K562 (cell line): ENCODE measurements around the gene MYH15. TPM values are rescaled to one million over a fixed set of nuclear protein-coding genes. Genes with fewer than 3 reads are reported as not detected.

ENCODE experiments used
- ATAC-seq: fragments of 200-7000 bp; cut with Tn5 transposase; 3 replicates; pipeline ENCODE4 v1.9.1; 2020; ENCODE audit warnings: moderate library complexity
- BruUV-seq: library from RNA; stranded (reverse); fragments of 400-500 nt; replicated peaks from 2 replicates; lab custom pipeline; 2021; lab: Mats Ljungman, UMichigan
- CTCF ChIA-PET: fragments of 300-600 bp; formaldehyde crosslinking; extraction: SDS; loops from one replicate; lab custom pipeline; 2021; ENCODE audit warnings: low intra/inter-chr PET ratio; lab: Yijun Ruan, JAX
- POLR2A ChIA-PET: fragments of 300-600, 350-650 bp; sonication (Branson Sonifier 250); formaldehyde crosslinking; extraction: SDS; loops from one replicate; lab custom pipeline; 2021; ENCODE audit warnings: antibody characterized with exemption, inconsistent platforms; lab: Yijun Ruan, JAX
- DNase-seq, 4 experiments: peaks; one replicate each; pipeline versions ENCODE4 v3.0.0 to v3.0.0-alpha.2; 2011 to 2018; ENCODE audit warnings: low spot score in 3 of 4, mixed read lengths in 3 of 4; ENCODE audit errors: extremely low read depth in 1 of 4
- FAIRE-seq: peaks from 2 replicates; lab custom pipeline; 2011; peaks lifted over from hg19 to GRCh38; lab: Jason Lieb, UNC
- H2AFZ ChIP-seq: 2 replicates; pipeline ENCODE4 v1.6.0; 2011; ENCODE audit warnings: low read depth, low read length, control low read depth, inconsistent platforms
- H3K27ac ChIP-seq: fragments of 200-600 bp; 3 replicates; pipeline ENCODE4 v1.8.0; 2011; ENCODE audit warnings: low read depth, mild to moderate bottlenecking, control low read depth, inconsistent platforms, low read length, moderate library complexity, mixed read lengths; ENCODE audit errors: extremely low read depth
- H3K27me3 ChIP-seq, 2 experiments: fragments of 300-600 bp in 1 of 2; 2 replicates in 1 of 2; 3 replicates in 1 of 2; pipeline versions ENCODE4 v1.6.0 to v1.8.0; 2011; ENCODE audit warnings: inconsistent platforms in 2 of 2, low read length in 2 of 2, mild to moderate bottlenecking in 1 of 2, mixed read lengths in 1 of 2, moderate library complexity in 1 of 2; ENCODE audit not compliant: control insufficient read depth in 2 of 2, insufficient read depth in 2 of 2
- H3K36me3 ChIP-seq: fragments of 300-600 bp; 3 replicates; pipeline ENCODE4 v1.8.0; 2011; ENCODE audit warnings: mild to moderate bottlenecking, low read length, inconsistent platforms; ENCODE audit not compliant: control insufficient read depth, insufficient read depth
- H3K4me1 ChIP-seq, 2 experiments: fragments of 200-600 bp in 1 of 2; replicated peaks in 1 of 2; 2 replicates in 1 of 2; 3 replicates in 1 of 2; pipeline versions ENCODE4 v1.5.1 to v1.8.0; 2011; ENCODE audit warnings: inconsistent platforms in 2 of 2, low read length in 2 of 2, mild to moderate bottlenecking in 1 of 2, mixed read lengths in 1 of 2, moderate library complexity in 1 of 2; ENCODE audit not compliant: control insufficient read depth in 2 of 2, insufficient read depth in 2 of 2
- H3K4me2 ChIP-seq: 2 replicates; pipeline ENCODE4 v1.6.1; 2011; ENCODE audit warnings: low read length, control low read depth, inconsistent platforms, mixed read lengths; ENCODE audit not compliant: insufficient read depth
- H3K4me3 ChIP-seq: fragments of 200-600 bp; sonication (generic), shearing (Covaris generic); 2 replicates; pipeline ENCODE4 v1.5.1; 2016; ENCODE audit warnings: control low read depth, inconsistent platforms
- H3K79me2 ChIP-seq: fragments of 200-600 bp; 3 replicates; pipeline ENCODE4 v1.8.0; 2011; ENCODE audit warnings: low read length, inconsistent platforms; ENCODE audit not compliant: control insufficient read depth, insufficient read depth
- H3K9ac ChIP-seq, 2 experiments: 2 replicates each; pipeline versions ENCODE4 v1.6.0 to v1.6.1; 2011; ENCODE audit warnings: low read depth in 2 of 2, low read length in 2 of 2, control low read depth in 1 of 2, inconsistent platforms in 1 of 2, mild to moderate bottlenecking in 1 of 2, mixed read lengths in 1 of 2; ENCODE audit not compliant: insufficient read depth in 1 of 2
- H3K9me1 ChIP-seq: one replicate; pipeline ENCODE4 v1.6.0; 2011; ENCODE audit warnings: inconsistent platforms, mild to moderate bottlenecking, low read length, moderate library complexity; ENCODE audit not compliant: control insufficient read depth, insufficient read depth
- H3K9me3 ChIP-seq: replicated peaks from 2 replicates; pipeline ENCODE4 v1.5.1; 2011; ENCODE audit warnings: low read depth, low read length, inconsistent platforms; ENCODE audit not compliant: control insufficient read depth, insufficient read depth
- H4K20me1 ChIP-seq: replicated peaks from 2 replicates; pipeline ENCODE4 v1.6.1; 2011; ENCODE audit warnings: low read length, inconsistent platforms, mixed read lengths; ENCODE audit not compliant: control insufficient read depth, insufficient read depth
- HNRNPUL1 ChIP-seq: fragments of 200-400 bp; formaldehyde crosslinking; IDR thresholded peaks from 2 replicates; pipeline ENCODE4 v1.6.1; 2017; ENCODE audit warnings: low read length
- NR0B1 ChIP-seq: fragments of 450-650 bp; IDR thresholded peaks from one replicate; pipeline ENCODE4 v1.6.1; 2018; ENCODE audit warnings: mild to moderate bottlenecking, moderate library complexity; ENCODE audit not compliant: partially characterized antibody
- RBM25 ChIP-seq: fragments of 200-400 bp; formaldehyde crosslinking; IDR thresholded peaks from 2 replicates; pipeline ENCODE4 v1.6.1; 2018; ENCODE audit warnings: low read length, low read depth, moderate library complexity; ENCODE audit not compliant: severe bottlenecking
- RCOR1 ChIP-seq, 2 experiments: IDR thresholded peaks; 2 replicates each; pipeline ENCODE4 v1.6.1; 2012; ENCODE audit warnings: low read depth in 2 of 2, low read length in 2 of 2, borderline replicate concordance in 1 of 2, improper control_type of control experiment in 1 of 2
- SMAD2 ChIP-seq: fragments of 150-350 bp; IDR thresholded peaks from 2 replicates; pipeline ENCODE4 v1.6.1; 2014; ENCODE audit warnings: low read depth, mild to moderate bottlenecking, low read length
- WGBS: fragments of 100-300 bp; shearing (Covaris generic); methylation state at CpG from one replicate; pipeline ENCODE4 v1.1.6; 2016; ENCODE audit warnings: low coverage, mixed read lengths; ENCODE audit not compliant: insufficient coverage; ENCODE audit errors: missing lambda C conversion rate; 5-methylcytosine and 5-hydroxymethylcytosine counted together
- in situ Hi-C: fragments of 300-500 bp; cut with MboI; formaldehyde crosslinking; loops from 4 replicates; pipeline ENCODE4 v1.15.0; 2018; ENCODE audit warnings: inconsistent platforms, mixed read lengths
- intact Hi-C: fragments of 100-400 bp; cut with micrococcal nuclease; formaldehyde crosslinking; loops from 2 replicates; pipeline ENCODE4 v1.14.2; 2022
- polyA plus RNA-seq, 8 experiments: library from polyadenylated mRNA; depleted of rRNA in 4 of 8; stranded (reverse) in 5 of 8; unstranded in 3 of 8; fragments of >200 nt; fragmentation: Nextera tagmentation in 2 of 8; fragmentation: Illumina TruSeq in 1 of 8; extraction: Ambion mirVana in 2 of 8; extraction: Trizol in 1 of 8; gene quantifications; 2 replicates each; pipeline versions ENCODE4 v1.2.1 to v1.2.3, GENCODE V29; 2011 to 2014; ENCODE audit warnings: inconsistent platforms in 1 of 8, missing spikeins in 1 of 8
- total RNA-seq, 7 experiments: library from RNA; depleted of rRNA in 6 of 7; stranded (reverse); fragments of >200 nt in 6 of 7; fragmentation: Illumina TruSeq in 2 of 7; extraction: Trizol in 2 of 7; gene quantifications; 2 replicates each; pipeline versions ENCODE4 v1.2.1 to v1.2.3, GENCODE V29; 2011 to 2021; ENCODE audit warnings: low replicate concordance in 1 of 7
- TF ChIP-seq, protein P1 (sequence below), 2 experiments: fragments of 450-650 bp; IDR thresholded peaks; 2 replicates each; pipeline ENCODE4 v1.6.1; 2016
- TF ChIP-seq, protein P2 (sequence below): fragments of 450-650 bp; IDR thresholded peaks from 2 replicates; pipeline ENCODE4 v1.6.1; 2016; ENCODE audit warnings: low read depth
- TF ChIP-seq, protein P3 (sequence below): fragments of 250-450 bp; sonication (Bioruptor Pico); IDR thresholded peaks from 2 replicates; pipeline ENCODE4 v1.8.0; 2021; ENCODE audit warnings: moderate library complexity, mild to moderate bottlenecking, inconsistent platforms

Gene MYH15
- total and polyA plus RNA-seq, 9 of the 15 experiments (the other 6 are each of a cell fraction or from before 2014, with no cell fraction given), result 0.03 to 0.29 (median 0.12) TPM

DNA sequence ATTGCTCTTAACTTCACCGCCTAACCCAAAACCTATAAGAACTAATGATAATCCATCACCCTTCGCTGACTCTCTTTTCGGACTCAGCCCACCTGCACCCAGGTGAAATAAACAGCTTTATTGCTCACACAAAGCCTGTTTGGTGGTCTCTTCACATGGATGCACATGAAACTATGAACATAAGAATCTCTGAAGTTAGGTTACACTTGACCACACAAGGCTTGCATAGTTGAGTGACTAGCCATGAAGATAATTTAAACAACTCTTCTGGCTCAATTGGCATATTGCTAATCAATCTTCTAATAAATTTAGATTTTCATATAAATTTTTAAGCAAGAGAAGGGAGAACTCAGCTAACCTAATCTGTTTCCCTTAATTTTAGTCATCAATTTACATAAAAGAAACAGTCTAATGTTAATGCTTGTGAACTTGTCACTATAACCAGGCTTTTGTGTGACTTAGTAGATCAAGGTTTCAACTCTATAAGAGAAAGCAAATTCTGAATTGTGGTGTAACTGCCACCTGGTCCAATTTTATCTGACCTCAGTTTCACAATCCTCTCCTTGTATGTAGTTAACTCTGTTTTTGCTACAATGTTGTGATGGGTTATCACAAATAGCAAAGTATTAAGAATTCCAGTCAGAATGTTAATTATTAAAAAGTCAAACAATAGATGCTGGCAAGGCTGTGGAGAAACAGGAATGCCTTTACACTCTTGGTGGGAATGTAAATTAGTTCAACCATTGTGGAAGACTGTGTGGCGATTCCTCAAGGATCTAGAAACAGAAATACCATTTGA, 132.0 kb downstream of the MYH15 start:
- Histone ChIP-seq H3K4me1 (no peaks in the 10 kb centered on the region), H3K4me3 (no peak overlapping the region), H3K27me3 (no peaks in the 10 kb centered on the region), H2AFZ (no peak overlapping the region), H3K9me1 (no peaks in the 10 kb centered on the region), H3K9me3 (no peaks in the 10 kb centered on the region), H3K27ac (no peak overlapping the region), H3K4me2 (no peak overlapping the region), H3K9ac (no peak overlapping the region), H4K20me1 (no peaks in the 10 kb centered on the region), H3K79me2 (no peaks in the 10 kb centered on the region), H3K36me3 (no peaks in the 10 kb centered on the region)
- intact Hi-C loops, result no loop called here
- in situ Hi-C loops, result no loop called here
- ChIA-PET CTCF (no interaction called here), POLR2A (no interaction called here)
- FAIRE-seq (no peak), DNase-seq (no peak), ATAC-seq (no peak)
- no TSS peak for BruUV-seq
- WGBS, result 0% methylated on average over 1 of the region's 4 CpGs
- TF ChIP-seq HNRNPUL1 (no peak), RCOR1 (IDR thresholded peaks at IDR 0.05; ENCODE audit: borderline replicate concordance in 1 of 2, low read depth in 2 of 2, low read length in 2 of 2) (no peak), NR0B1 (no peak), SMAD2 (no peak), RBM25 (no peak)
- TF ChIP-seq, protein P1, sequence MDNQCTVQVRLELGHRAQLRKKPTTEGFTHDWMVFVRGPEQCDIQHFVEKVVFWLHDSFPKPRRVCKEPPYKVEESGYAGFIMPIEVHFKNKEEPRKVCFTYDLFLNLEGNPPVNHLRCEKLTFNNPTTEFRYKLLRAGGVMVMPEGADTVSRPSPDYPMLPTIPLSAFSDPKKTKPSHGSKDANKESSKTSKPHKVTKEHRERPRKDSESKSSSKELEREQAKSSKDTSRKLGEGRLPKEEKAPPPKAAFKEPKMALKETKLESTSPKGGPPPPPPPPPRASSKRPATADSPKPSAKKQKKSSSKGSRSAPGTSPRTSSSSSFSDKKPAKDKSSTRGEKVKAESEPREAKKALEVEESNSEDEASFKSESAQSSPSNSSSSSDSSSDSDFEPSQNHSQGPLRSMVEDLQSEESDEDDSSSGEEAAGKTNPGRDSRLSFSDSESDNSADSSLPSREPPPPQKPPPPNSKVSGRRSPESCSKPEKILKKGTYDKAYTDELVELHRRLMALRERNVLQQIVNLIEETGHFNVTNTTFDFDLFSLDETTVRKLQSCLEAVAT (IDR thresholded peaks at IDR 0.05), result no peak
- TF ChIP-seq, protein P2, sequence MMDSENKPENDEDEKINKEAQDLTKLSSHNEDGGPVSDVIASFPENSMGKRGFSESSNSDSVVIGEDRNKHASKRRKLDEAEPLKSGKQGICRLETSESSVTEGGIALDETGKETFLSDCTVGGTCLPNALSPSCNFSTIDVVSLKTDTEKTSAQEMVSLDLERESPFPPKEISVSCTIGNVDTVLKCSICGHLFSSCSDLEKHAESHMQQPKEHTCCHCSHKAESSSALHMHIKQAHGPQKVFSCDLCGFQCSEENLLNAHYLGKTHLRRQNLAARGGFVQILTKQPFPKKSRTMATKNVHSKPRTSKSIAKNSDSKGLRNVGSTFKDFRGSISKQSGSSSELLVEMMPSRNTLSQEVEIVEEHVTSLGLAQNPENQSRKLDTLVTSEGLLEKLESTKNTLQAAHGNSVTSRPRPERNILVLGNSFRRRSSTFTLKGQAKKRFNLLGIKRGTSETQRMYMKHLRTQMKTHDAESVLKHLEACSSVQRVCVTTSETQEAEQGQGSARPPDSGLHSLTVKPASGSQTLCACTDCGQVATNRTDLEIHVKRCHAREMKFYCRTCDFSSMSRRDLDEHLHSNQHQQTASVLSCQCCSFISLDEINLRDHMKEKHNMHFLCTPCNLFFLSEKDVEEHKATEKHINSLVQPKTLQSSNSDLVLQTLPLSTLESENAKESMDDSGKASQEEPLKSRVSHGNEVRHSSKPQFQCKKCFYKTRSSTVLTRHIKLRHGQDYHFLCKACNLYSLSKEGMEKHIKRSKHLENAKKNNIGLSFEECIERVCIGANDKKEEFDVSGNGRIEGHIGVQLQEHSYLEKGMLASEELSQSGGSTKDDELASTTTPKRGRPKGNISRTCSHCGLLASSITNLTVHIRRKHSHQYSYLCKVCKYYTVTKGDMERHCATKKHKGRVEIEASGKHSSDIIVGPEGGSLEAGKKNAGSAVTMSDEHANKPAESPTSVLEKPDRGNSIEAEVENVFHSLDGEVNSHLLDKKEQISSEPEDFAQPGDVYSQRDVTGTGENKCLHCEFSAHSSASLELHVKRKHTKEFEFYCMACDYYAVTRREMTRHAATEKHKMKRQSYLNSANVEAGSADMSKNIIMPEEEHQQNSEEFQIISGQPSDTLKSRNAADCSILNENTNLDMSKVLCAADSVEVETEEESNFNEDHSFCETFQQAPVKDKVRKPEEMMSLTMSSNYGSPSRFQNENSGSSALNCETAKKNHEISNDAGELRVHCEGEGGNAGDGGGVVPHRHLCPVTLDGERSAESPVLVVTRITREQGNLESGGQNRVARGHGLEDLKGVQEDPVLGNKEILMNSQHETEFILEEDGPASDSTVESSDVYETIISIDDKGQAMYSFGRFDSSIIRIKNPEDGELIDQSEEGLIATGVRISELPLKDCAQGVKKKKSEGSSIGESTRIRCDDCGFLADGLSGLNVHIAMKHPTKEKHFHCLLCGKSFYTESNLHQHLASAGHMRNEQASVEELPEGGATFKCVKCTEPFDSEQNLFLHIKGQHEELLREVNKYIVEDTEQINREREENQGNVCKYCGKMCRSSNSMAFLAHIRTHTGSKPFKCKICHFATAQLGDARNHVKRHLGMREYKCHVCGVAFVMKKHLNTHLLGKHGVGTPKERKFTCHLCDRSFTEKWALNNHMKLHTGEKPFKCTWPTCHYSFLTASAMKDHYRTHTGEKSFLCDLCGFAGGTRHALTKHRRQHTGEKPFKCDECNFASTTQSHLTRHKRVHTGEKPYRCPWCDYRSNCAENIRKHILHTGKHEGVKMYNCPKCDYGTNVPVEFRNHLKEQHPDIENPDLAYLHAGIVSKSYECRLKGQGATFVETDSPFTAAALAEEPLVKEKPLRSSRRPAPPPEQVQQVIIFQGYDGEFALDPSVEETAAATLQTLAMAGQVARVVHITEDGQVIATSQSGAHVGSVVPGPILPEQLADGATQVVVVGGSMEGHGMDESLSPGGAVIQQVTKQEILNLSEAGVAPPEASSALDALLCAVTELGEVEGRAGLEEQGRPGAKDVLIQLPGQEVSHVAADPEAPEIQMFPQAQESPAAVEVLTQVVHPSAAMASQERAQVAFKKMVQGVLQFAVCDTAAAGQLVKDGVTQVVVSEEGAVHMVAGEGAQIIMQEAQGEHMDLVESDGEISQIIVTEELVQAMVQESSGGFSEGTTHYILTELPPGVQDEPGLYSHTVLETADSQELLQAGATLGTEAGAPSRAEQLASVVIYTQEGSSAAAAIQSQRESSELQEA, result no peak
- TF ChIP-seq, protein P3, sequence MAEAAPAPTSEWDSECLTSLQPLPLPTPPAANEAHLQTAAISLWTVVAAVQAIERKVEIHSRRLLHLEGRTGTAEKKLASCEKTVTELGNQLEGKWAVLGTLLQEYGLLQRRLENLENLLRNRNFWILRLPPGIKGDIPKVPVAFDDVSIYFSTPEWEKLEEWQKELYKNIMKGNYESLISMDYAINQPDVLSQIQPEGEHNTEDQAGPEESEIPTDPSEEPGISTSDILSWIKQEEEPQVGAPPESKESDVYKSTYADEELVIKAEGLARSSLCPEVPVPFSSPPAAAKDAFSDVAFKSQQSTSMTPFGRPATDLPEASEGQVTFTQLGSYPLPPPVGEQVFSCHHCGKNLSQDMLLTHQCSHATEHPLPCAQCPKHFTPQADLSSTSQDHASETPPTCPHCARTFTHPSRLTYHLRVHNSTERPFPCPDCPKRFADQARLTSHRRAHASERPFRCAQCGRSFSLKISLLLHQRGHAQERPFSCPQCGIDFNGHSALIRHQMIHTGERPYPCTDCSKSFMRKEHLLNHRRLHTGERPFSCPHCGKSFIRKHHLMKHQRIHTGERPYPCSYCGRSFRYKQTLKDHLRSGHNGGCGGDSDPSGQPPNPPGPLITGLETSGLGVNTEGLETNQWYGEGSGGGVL (CRISPR knock-in tag), result no peak
